ENCODE data around the gene HEXIM2.
"Not testable (repeated sequence)": the region's sequence is repeated elsewhere in the genome, so short reads cannot be mapped to it uniquely, and the experiment has no call there.

The HEXIM2 gene

DNA sequence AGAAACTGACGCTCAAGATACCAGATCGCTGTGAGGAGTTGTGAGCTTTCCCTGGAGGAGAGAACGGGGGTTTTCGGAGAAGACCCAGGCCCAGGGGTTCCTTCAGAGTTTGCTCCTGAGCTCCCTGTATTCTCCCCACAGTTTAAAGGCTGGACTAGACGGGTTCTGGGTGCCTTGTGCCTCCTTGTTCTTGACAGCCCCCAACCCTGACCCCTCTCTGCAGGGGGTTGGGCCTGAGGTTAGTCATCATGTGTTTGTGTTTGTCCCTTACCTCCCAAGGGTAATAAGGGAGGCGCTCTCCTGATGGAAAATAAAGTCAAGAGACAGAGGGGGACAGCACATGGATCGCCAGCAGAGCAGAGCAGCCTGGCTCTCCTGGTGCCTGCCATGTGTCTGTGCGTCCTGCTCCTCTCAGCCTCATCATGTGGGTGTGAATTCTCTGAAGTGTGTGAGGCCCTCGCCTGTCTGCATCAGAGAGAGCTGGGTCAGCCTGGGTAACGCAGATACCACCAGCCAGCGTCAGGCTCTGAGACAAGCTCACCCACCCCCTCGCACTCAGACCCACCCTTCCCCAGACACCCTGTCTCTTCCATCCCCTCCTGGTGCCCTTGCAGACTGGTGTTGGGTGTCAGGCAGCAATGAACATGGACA lies 8.7 kb downstream of the HEXIM2 start:
- DNase-seq (ENCODE audit: low read depth): no peak

GRCh38 chr17:45170931-45171337 lies 9.3 kb downstream of the HEXIM2 start:
- no peak for DNase-seq (ENCODE audit: low read depth)

DNA sequence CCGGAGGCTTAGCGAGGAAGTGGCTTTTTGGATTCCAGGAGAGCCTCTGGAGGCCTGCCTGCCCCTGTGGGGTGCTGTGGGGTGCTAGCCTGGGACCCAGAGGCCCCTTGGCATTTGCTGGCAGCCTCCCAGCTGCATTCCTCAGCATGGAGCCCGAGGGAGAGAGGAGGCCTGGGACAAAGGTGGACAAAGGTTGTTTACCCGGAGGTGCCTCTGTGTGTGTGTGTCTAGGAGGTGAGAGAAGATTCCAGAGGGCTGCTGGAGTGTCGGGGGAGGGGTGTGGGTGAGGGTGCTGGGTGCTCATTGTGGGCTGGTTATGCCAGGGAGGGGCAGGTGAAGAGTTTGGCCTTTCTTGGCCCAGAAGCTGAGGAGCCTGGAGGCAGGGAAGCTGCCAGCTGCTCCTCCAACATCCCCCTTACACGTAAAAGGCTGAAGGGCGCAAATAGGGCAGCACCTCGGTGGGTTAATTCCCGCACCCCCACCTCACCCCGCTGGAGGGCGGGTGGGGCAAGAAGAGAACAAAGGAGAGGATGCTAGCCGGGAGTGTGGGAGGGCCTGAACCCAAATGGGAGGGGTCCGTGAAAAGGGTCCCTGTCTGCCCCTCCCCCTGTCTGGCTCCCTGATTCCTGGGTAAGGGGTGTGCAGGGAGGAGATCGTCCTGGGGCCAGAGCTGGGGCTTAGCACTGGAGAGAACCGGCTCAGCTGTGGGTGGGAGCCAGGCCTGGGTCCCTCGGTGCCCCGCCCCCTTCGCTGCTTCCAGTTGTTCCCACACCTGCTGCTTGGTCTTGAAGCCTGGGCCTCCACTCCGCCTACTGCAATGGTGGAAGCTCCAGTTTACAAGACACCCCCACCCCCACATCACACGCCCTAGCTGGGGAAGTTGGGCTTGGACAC lies 9.9 kb downstream of the HEXIM2 start:
- DNase-seq (ENCODE audit: low read depth): no peak

- DNase-seq (ENCODE audit: low read depth): no peak
Observed at GRCh38 chr17:45172232-45172540, 10.5 kb downstream of the HEXIM2 start.

GRCh38 chr17:45172541-45173286 lies 11.0 kb downstream of the HEXIM2 start:
- DNase-seq (ENCODE audit: low read depth): no peak

GRCh38 chr17:45175759-45176115 lies 14.1 kb downstream of the HEXIM2 start:
- DNase-seq (ENCODE audit: low read depth): no peak

DNA sequence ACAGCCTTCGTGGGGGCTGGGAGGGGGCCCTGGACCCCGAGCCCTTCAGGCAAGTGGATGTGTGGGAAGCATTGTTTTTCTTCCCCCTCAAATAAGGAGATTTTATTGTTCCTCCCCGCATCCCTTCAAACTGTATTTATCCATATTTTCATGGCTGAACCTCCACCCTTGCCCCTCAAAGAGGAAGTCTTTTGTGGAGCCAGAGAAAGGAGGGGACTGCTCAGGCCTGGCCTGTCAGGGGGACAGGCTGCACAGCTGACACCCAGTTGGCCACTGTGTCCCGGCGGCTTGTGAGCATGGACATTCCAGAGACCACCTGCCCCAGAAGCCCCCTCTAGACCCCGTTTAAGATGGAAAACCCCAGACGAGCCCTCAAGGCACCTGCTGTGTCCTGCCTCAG lies 15.9 kb downstream of the HEXIM2 start:
- DNase-seq (ENCODE audit: low read depth): no peak

GRCh38 chr17:45184144-45184543 lies 22.5 kb downstream of the HEXIM2 start:
- DNase-seq (ENCODE audit: low read depth): no peak

DNA sequence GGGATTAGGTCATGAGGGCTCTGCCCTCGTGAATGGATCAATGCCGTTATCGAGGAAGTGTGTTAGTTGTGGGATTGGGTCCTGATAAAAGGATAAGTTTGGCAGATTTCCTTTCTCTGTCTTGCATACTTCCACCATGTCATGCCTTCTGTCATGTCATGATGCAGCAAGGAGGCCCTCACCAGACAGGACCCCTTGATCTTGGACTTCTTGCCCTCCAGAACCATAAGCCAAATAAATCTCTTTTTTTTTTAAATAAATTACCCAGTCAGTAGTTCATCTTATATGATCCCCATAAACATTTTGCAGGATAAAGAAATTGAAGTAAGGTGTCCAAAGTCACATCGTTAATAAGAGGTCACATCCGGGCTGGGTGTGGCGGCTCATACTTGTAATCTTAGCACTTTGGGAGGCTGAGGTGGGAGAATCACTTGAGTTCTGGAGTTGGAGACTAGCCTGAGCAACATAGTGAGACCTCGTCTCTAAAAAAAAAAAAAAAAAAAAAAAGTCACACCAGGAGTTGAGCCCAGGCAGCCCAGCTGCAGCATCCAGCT lies 25.2 kb downstream of the HEXIM2 start:
- DNase-seq (ENCODE audit: low read depth): no peak

GRCh38 chr17:45189009-45189408 lies 27.3 kb downstream of the HEXIM2 start:
- DNase-seq (ENCODE audit: low read depth): no peak

- DNase-seq (ENCODE audit: low read depth): no peak
Observed at GRCh38 chr17:45190503-45191255, 29.0 kb downstream of the HEXIM2 start.

- no peak for DNase-seq (ENCODE audit: low read depth)
Observed at GRCh38 chr17:45195424-45195823, 33.7 kb downstream of the HEXIM2 start.

DNA sequence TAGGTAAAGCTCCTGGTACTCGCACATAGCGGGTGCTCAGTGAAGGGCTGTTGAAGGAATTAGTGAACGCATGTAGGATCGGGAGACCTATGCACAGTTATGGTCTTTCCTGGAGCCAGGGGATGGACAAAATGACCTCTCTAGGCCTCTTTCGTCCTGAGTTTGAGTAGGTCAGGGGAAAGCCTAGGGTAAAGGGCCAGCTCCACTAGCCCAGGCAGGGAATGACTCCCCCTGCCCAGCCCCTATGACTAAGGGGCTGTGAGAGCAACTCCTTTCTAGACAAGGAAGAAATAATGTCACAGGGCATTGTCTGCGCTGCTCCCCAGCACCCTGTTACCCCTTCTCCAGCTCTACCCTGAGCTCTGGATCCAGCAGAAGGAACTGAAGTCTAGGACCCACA lies 35.4 kb downstream of the HEXIM2 start:
- DNase-seq (ENCODE audit: low read depth): no peak

GRCh38 chr17:45197555-45198334 lies 36.1 kb downstream of the HEXIM2 start:
- DNase-seq (ENCODE audit: low read depth): peak; percentile 80

- no peak for DNase-seq (ENCODE audit: low read depth)
Observed at GRCh38 chr17:45200701-45201100, 39.0 kb downstream of the HEXIM2 start.

GRCh38 chr17:45201457-45201856 lies 39.8 kb downstream of the HEXIM2 start:
- DNase-seq (ENCODE audit: low read depth): no peak

- not testable (repeated sequence) for DNase-seq (ENCODE audit: low read depth)
Observed at GRCh38 chr17:45201880-45202279, 40.2 kb downstream of the HEXIM2 start.

DNA sequence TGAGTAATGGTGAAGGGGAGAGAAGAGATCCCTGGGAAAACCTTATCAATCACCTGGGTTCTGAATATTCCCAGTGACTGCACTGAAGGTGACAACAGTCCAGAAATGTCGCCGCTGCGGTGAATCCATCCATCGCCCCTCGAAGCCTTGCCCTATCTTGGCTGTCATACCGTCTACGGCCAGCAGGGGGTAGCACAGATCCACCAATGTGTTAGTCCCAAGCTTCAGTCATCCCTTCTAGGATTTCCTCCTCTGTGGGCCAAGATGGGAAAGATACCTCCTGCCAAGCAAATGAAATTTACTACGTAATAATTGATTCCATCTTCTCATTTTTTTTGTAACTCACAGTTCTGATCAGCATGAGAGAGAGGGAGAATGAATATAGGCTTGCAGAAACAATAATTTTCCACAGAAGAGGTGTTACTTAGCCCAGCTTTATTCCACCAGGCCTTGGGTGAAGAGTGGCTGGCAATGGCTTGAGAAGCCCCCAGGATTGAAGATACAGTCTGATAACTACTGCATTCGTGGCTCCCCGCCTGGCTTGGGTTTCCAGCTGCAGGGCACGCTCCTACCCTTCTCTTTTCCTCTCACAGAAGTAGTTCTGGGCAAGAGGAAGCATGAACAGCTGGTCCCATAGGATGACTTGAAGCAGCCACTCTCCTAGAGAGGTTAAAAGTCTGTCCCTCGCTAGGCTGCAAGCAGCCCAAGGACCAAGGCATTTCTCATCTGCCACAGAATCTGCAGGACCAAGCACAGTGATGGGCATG lies 57.4 kb downstream of the HEXIM2 start:
- peak; percentile 82 for DNase-seq (ENCODE audit: low read depth)
